CD4-positive, alpha-beta T cell treated with Interferon alpha-2 for 1 hour (primary cell): ENCODE data around the gene SCFD1.

Source experiments
- DNase-seq, 2 donors: peaks; one replicate each; pipeline ENCODE4 v3.0.0-alpha.2; 2020 to 2022

The SCFD1 gene

GRCh38 chr14:30759172-30760125 lies 137.3 kb downstream of the SCFD1 start:
- DNase-seq: no peak

- no peak for DNase-seq
Measured at GRCh38 chr14:30763891-30764290, 141.8 kb downstream of the SCFD1 start.

GRCh38 chr14:30767624-30768023 lies 145.5 kb downstream of the SCFD1 start:
- no peak for DNase-seq

DNA sequence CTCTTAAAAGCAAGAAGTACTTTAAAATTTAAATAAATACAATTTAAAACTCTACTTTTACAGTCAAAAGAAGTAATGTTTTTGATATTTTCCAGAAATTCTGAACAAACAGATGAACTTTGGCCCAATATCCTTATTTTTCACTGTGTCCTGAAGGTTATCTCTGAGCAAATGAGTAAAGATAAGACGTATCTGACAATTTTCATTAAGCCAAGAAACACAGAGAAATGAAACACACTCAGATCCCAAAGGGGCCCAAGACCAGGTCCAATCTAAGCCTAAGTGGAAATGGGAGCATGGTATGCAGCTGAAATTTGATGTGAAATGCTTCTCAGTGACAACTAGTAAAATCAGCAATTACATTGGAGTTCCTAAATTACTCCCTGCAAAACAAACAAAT lies 146.7 kb downstream of the SCFD1 start:
- no peak for DNase-seq

- DNase-seq: no peak
Measured at GRCh38 chr14:30770376-30770775, 148.3 kb downstream of the SCFD1 start.

- DNase-seq: no peak
Measured at GRCh38 chr14:30771595-30771994, 149.5 kb downstream of the SCFD1 start.

DNA sequence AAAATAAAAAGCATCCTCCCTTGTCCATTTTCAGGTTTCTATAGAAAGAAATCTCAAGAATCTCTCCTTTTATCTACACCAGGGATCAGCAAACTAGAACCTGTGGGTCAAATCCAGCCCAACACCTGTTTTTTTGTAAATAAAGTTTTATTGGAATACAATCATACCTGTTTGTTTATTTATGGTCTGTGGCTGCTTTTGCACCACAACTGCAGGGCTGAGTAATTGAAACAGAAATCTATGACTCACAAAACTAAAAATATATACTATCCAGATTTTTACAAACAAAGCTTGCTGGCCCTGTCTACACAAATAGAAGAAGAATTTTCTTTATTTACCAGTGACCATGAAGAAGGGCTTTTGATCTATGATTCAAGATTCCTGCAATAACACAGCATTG lies 157.1 kb downstream of the SCFD1 start:
- no peak for DNase-seq
